ENCODE data around the gene METTL26.
A peak's percentile ranks its signal among the peaks of the same experiment; 100 is the strongest.

The METTL26 gene

GRCh38 chr16:593807-594206 is 42.3 kb downstream of the METTL26 start:
- no peak for DNase-seq

- no peak for DNase-seq
These were observed 42.7 kb downstream of the METTL26 start for GRCh38 chr16:593406-593805.

GRCh38 chr16:592518-593306 is 43.4 kb downstream of the METTL26 start:
- no peak for DNase-seq

DNA sequence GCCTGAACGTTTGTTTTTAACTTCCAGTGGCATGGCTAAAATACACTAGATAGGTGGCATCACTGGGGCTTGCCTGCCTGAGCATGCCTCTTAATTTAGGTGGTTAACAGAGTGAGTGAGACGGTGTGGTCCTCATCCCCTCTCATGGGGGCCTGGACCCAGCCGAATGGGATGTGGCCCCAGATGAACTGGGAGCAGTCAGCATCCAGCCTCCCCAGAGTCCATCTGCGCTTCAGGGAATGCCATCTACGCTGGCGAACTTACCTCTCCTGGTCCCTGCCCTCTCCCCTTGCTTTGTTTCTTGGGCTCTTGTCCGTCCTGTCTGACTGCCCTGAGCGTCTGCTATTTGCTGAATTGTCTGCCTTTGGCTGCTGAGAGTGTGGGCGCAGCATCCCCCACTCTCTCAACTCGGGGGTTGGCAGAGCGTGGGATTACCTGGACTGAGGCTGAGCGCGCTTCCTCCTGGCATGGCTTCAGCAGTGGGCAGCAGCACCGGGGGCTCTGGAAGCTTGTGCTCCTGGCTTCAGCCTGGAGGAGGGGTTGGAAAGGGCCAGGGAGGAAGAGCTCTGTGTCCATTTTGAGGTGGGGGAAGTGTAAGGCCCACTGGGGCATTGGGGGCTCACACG is 44.1 kb downstream of the METTL26 start:
- no peak for DNase-seq

- DNase-seq = no peak
These were observed 44.9 kb downstream of the METTL26 start for GRCh38 chr16:591231-591630.

DNA sequence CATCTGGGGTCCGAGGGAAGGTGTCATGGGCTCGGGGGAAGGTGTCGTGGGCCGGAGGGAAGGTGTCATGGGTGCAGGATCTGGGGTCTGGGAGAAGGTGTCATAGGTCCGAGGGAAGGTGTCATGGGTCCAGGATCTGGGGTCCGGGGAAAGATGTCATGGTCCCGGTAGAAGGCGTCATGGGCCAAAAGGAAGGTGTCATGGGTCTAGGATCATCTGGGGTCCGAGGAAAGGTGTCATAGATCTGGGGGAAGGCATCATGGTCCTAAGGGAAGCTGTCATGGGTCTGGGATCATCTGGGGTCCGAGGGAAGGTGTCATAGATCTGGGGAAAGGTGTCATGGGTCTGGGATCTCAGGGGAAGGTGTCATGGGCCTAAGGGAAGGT is 45.3 kb downstream of the METTL26 start:
- DNase-seq = no peak

GRCh38 chr16:590188-590814 is 45.8 kb downstream of the METTL26 start:
- DNase-seq = no peak

DNA sequence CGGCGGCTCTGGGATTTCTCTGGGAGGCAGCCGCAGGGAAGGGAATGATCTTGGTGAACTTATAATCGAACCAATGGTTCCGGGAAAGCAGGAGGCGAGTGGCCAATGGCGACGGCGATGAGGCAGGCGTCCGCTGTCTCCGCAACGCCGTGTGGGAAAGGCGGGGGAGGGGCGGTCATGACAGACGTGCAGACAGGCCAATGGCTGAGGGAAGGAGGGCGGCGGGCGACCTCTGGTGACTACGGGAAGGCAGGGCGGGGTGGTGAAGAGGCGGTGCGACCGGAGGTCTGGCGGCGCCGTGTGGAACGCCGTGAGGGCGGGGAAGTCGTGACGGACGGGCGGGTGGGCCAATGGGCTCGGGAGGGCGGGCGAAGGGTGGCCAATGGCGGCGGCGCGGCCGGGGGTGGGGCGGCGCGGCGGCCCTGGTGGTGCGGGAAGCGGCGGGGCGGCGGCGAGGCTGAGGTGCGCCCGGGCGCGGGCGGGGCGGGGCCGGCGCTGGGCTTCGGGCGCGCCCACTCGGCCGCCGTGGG is 46.4 kb downstream of the METTL26 start, which contains the start of gene RAB40C:
Gene RAB40C (plus strand): TSS at position 409 of the 530 bp plus-strand sequence. CDS start 226 bp downstream, outside the sequence.
- DNase-seq = peak; percentile 99

DNA sequence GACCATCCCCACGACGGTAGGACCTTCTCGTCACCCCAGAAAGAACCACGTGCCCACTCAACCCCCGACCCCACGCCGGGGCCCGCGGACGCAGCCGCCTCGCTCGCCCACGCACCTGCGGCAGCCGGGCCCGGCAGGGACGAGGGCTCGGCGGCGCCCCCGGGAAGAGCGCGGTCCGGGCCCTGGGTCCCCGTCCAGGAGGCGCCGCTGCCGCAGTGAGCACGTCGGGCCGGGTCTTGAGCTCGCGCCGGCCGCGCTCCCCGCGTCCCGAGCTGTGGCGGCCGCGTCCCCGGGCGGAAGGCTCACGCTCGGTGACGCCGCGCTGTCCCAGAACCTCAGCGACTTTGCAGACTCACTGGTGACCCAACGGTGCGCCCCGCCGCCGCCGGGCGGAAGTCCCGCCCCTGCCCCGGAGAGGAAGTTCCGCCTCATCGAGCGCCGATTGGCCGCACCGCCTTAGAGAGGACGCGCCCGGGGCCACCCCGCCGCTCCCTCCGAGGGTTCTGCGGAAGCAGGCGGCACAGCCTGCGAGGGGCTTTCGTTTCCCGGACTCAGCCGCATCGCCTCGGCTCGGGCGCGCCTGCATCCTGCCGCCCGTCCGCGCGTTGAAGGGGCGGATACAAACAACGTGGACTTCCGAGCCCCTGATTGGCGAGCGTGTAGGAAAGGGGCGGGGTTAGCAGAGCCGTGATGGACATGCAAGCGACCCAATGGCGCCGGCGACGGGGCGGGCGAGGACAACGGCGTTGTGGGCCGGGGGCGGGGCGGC is 47.0 kb downstream of the METTL26 start:
- DNase-seq = peak; percentile 99

DNA sequence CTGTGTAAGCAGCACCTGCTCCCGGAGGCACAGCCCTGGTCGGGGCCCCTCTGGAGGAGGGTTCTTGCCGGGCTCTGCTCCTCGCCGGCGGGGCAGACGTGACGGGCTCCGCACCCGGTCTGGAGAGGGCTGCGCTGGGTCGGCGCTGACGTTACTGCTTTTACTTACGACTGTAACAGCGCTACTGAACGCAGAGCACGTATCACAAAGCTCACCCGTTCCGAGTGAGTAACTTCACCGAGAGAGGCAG is 47.5 kb downstream of the METTL26 start:
- DNase-seq = peak; percentile 52

DNA sequence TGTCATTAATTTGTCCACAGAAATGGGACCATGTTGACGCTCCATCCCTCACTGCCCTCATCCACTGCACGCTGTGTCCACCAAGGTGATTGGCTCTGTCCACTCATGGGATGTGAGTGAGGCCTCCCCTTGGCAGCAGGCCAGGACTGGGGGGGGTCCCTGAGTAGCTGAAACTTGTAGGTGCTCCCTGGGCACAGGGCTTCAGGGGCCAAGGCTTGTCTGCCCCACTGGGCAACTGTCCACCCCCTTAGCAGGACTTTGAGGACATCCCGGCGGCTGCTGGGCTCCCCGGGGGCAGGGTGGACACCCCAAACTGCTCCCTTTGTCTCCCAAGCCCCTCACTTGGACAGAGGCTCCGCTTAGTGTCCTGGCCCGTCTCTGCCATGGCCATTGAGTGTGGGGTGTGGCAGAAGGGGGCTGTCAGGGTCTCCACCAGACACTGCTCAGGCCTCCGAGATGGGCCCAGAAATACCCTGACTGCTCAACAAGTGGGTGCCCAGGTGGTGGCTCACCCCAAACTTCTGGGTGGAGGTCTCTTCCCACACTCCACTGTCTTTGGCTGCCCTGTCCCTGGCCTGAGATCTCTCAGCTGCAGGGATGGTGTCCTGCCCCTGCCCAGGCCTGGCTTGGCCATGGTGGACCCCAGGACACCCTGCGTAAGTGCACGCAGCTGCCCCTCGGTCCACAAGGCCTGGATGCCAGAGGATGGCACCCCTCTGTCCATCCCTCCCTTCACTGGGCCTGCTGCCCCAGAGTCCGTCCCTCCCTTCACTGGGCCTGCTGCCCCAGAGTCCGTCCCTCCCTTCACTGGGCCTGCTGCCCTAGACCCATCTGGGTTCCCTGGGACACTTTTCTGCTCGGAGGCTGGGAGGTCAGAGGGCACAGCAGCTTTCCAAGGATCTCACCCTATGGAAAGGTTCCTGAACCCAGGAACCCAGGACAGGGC is 49.2 kb downstream of the METTL26 start:
- DNase-seq = no peak

DNA sequence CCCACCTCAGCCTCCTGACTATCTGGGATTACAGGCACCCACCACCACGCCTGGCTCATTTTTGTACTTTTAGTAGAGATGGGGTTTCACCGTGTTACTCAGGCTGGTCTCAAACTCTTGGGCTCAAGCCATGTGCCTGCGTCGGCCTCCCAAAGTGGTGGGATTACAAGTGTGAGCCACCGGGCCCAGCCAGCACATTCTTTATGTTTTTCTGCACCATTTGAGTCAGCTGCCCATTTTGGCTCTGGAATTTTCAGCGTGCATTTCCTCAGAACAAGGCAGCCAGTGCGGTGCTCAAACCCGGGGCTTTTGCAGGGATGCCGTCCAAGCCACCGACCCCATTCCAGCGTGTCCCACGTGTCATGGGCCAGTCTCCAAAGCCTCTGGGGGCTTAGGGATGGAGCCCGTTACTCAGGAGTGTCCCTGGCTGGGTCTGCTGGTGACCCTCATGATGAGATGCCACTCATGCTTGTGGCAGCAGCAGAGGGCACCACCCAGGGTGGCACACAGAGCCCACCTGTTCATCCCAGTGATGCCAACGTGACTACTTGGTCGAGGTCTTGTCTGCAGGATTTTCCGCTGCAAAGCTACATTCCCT is 50.0 kb downstream of the METTL26 start:
- DNase-seq = no peak

DNA sequence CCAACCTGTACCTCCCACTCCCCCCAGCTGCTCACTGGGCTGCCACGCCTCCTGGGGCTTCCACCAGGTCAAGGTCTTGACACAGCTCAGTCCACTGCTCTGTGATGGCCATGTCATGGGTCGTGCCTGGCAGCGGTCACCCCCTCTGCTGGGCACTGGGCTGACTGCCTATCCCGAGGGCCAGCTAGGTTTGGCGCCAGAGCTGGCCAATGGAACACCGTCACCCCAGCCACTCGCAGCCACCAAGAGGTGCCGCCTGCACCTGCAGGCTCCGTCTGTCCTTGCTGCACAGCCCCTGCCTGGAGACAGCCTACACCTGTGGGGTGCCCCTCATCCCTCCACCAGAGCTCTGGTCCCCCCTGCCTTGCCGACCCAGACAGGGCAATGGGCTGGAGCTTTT is 50.8 kb downstream of the METTL26 start:
- DNase-seq = no peak
